ENCODE data around the gene SELENOI. TPM values are rescaled to one million over a fixed set of nuclear protein-coding genes. Genes with fewer than 3 reads are reported as not detected.

The SELENOI gene
- total and polyA plus RNA-seq, 12 donors: 1.9 to 45.4 (median 18.7) TPM

GRCh38 chr2:26376799-26377198 lies 30.9 kb downstream of the SELENOI start:
- Histone ChIP-seq H3K4me1 (replicated peaks in 1 of 2) (no peaks in the 10 kb centered on the region), H3K27ac (no peak overlapping the region), H3K27me3 (no peaks in the 10 kb centered on the region), H3K9me3 (replicated peaks in 1 of 3) (no peaks in the 10 kb centered on the region), H3K4me3 (no peak overlapping the region), H3K36me3 (replicated peaks in 1 of 2) (peaks cover 0 to 7% of the 10 kb centered on the region in 2 donors)
- TF ChIP-seq, protein P1, sequence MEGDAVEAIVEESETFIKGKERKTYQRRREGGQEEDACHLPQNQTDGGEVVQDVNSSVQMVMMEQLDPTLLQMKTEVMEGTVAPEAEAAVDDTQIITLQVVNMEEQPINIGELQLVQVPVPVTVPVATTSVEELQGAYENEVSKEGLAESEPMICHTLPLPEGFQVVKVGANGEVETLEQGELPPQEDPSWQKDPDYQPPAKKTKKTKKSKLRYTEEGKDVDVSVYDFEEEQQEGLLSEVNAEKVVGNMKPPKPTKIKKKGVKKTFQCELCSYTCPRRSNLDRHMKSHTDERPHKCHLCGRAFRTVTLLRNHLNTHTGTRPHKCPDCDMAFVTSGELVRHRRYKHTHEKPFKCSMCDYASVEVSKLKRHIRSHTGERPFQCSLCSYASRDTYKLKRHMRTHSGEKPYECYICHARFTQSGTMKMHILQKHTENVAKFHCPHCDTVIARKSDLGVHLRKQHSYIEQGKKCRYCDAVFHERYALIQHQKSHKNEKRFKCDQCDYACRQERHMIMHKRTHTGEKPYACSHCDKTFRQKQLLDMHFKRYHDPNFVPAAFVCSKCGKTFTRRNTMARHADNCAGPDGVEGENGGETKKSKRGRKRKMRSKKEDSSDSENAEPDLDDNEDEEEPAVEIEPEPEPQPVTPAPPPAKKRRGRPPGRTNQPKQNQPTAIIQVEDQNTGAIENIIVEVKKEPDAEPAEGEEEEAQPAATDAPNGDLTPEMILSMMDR (IDR thresholded peaks at IDR 0.05): no peak
- TF ChIP-seq POLR2A (IDR thresholded peaks at IDR 0.05): no peak
- DNase-seq: no peak
- intact Hi-C loops (cut with DNase I): no loop called here
- 47 to 56% (median 48%) methylated on average over 1 of the region's 1 CpG for WGBS, 4 donors

DNA sequence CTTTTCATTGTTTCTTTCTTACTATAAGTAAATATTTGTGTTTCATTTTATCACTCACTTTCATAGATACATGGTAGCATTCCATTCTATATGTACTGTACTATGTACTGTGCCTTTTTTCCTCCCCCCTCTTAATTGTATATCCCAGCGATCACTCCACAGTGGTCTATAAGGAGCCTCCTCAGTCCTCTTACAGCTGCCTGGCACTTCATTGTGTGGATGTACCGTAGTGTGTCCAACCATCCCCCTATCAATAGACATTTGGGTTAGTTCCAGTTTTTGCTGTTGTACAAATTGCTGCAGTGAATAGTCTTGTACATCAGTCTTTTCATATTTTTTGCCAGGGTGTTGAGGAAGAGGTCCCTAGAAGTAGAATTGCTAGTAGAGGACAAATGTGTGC lies 34.3 kb downstream of the SELENOI start:
- intact Hi-C loops (cut with DNase I): no loop called here
- Histone ChIP-seq H3K36me3 (replicated peaks in 1 of 2) (no peaks in the 10 kb centered on the region), H3K4me3 (no peak overlapping the region), H3K27me3 (no peaks in the 10 kb centered on the region), H3K27ac (no peak overlapping the region), H3K4me1 (replicated peaks in 1 of 2) (no peaks in the 10 kb centered on the region), H3K9me3 (replicated peaks in 1 of 3) (no peaks in the 10 kb centered on the region)
- WGBS, 4 donors: 92 to 99% (median 94%) methylated on average over 2 of the region's 2 CpGs
- DNase-seq: no peak
- no peak for TF ChIP-seq POLR2A (IDR thresholded peaks at IDR 0.05)
- TF ChIP-seq, protein P1 (IDR thresholded peaks at IDR 0.05): no peak

- peak in 2 of 7 donors; percentile 9 to 10 for DNase-seq
- Histone ChIP-seq H3K4me3 (no peak overlapping the region), H3K27me3 (no peaks in the 10 kb centered on the region), H3K9me3 (replicated peaks in 1 of 3) (no peaks in the 10 kb centered on the region), H3K27ac (no peak overlapping the region), H3K4me1 (replicated peaks in 1 of 2) (no peaks in the 10 kb centered on the region), H3K36me3 (replicated peaks in 1 of 2) (no peaks in the 10 kb centered on the region)
- TF ChIP-seq, protein P1 (IDR thresholded peaks at IDR 0.05): no peak
- TF ChIP-seq POLR2A (IDR thresholded peaks at IDR 0.05): no peak
- WGBS, 4 donors: 74 to 86% (median 82%) methylated on average over 3 of the region's 3 CpGs
- intact Hi-C loops (cut with DNase I): no loop called here
Observed at GRCh38 chr2:26382564-26382963, 36.6 kb downstream of the SELENOI start.

DNA sequence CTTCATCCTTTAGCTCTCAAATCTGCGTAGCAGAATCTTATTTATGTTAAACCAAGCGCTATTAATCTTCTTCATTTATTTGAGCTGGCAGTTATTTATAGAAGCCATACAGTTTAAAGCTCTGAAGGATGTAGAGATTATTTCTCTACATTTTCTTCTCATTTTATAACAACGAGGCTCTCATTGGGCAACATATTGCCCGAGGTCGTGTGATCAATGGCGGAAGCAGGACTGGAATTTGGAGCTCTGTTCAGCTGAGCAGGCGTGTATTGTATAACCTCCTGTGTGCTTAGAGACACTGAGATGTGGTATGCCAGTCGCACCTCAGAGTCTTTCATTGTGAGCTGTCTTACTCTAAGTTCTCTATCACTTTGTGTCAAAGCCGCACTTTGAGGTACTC lies 38.2 kb downstream of the SELENOI start:
- H3K4me3 ChIP-seq: no peak overlapping the region
- DNase-seq: no peak
- TF ChIP-seq, protein P1 (IDR thresholded peaks at IDR 0.05): no peak
- no peak for TF ChIP-seq POLR2A (IDR thresholded peaks at IDR 0.05)
- H3K27me3 ChIP-seq: no peaks in the 10 kb centered on the region
- H3K9me3 ChIP-seq (replicated peaks in 1 of 3): no peaks in the 10 kb centered on the region
- 91 to 97% (median 93%) methylated on average over 9 of the region's 9 CpGs for WGBS, 4 donors
- H3K4me1 ChIP-seq (replicated peaks in 1 of 2): no peaks in the 10 kb centered on the region
- peaks cover 0 to 9% of the 10 kb centered on the region in 2 donors for H3K36me3 ChIP-seq (replicated peaks in 1 of 2)
- intact Hi-C loops (cut with DNase I): no loop called here
- H3K27ac ChIP-seq: no peak overlapping the region
